NT2/D1 (cell line): ENCODE data around the gene CCN2.

Experiments used
- DNase-seq: peaks from one replicate; pipeline ENCODE4 v3.0.0-alpha.2; 2011; ENCODE audit warnings: low read depth, low spot score
- H3K27me3 ChIP-seq: 2 replicates; pipeline ENCODE4 v1.6.0; 2011; ENCODE audit warnings: mild to moderate bottlenecking; ENCODE audit not compliant: insufficient read length, insufficient read depth
- H3K36me3 ChIP-seq: 2 replicates; pipeline ENCODE4 v1.6.1; 2011; ENCODE audit warnings: mild to moderate bottlenecking, low read length, mixed read lengths; ENCODE audit not compliant: insufficient read depth, insufficient read length
- H3K4me1 ChIP-seq: 2 replicates; pipeline ENCODE4 v1.5.1; 2011; ENCODE audit not compliant: insufficient read depth, insufficient read length
- H3K4me3 ChIP-seq: 2 replicates; pipeline ENCODE4 v1.5.1; 2011; ENCODE audit warnings: low read depth; ENCODE audit not compliant: insufficient read length
- H3K9ac ChIP-seq: 2 replicates; pipeline ENCODE4 v1.6.0; 2011; ENCODE audit warnings: low read depth; ENCODE audit not compliant: insufficient read length
- H3K9me3 ChIP-seq: 2 replicates; pipeline ENCODE4 v1.5.1; 2011; ENCODE audit warnings: mild to moderate bottlenecking, low read length; ENCODE audit not compliant: insufficient read depth
- SUZ12 ChIP-seq: IDR thresholded peaks from 2 replicates; pipeline ENCODE4 v1.6.1; 2011; ENCODE audit not compliant: insufficient read length, insufficient read depth; ENCODE audit errors: extremely low read depth
- YY1 ChIP-seq: IDR thresholded peaks from 2 replicates; pipeline ENCODE4 v1.6.1; 2011; ENCODE audit not compliant: insufficient read length, insufficient read depth
- ZNF274 ChIP-seq: IDR thresholded peaks from 2 replicates; pipeline ENCODE4 v1.6.1; 2011; ENCODE audit warnings: mild to moderate bottlenecking, low read depth, low read length

The CCN2 gene

DNA sequence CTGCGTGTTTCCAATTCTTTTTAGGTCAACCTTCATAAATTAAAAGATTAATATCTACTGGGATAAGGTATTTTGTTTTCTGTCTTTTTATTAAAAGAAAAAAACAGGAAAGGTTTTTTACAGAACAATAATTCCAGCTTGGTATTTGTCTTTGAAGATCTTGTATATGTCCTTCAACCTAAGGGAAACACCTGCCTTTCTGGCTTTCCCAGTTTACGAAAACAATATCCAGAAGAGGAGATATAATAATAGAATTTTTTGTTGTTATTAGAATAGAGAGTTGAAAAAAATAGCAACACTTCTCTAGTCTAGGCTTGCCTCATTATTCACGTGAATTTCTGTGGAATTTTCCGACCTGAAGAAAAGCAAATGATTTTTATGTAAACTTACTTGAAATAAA is 37.9 kb upstream of the CCN2 start:
- Histone ChIP-seq H3K9ac (no peak overlapping the region), H3K4me1 (no peaks in the 10 kb centered on the region), H3K4me3 (no peak overlapping the region), H3K36me3 (no peaks in the 10 kb centered on the region), H3K27me3 (no peaks in the 10 kb centered on the region), H3K9me3 (no peaks in the 10 kb centered on the region)
- no peak for DNase-seq
- TF ChIP-seq YY1 (no peak), SUZ12 (no peak), ZNF274 (no peak)

DNA sequence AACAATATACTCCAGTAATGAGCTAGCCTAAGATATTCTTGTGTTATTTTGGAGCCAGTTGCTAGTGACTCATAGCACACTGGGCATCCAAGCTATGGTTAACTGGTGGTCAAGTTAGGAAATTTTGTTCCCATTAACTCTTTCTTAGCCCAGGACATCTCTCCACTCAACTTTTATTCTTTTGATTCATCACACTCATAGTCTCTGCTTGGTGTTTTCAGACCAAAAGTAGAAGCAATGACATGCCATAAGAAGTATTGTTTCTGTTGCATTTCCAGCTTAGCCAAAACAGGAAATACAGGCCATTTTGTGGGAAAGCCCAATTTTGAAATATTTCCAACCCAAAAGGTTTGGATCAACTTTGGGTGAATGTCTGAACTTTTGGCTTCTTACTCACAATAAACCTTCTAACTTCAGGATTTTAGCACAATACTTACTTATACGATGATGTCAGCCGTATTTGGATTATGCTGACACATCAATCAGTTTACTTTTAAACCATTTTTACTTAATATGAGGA is 31.6 kb upstream of the CCN2 start:
- H3K9me3 ChIP-seq: no peaks in the 10 kb centered on the region
- no peaks in the 10 kb centered on the region for H3K4me1 ChIP-seq
- no peaks in the 10 kb centered on the region for H3K27me3 ChIP-seq
- no peak for TF ChIP-seq SUZ12
- no peak for TF ChIP-seq ZNF274
- no peak for TF ChIP-seq YY1
- no peak for DNase-seq
- H3K36me3 ChIP-seq: no peaks in the 10 kb centered on the region
- H3K4me3 ChIP-seq: no peak overlapping the region
- H3K9ac ChIP-seq: no peak overlapping the region

DNA sequence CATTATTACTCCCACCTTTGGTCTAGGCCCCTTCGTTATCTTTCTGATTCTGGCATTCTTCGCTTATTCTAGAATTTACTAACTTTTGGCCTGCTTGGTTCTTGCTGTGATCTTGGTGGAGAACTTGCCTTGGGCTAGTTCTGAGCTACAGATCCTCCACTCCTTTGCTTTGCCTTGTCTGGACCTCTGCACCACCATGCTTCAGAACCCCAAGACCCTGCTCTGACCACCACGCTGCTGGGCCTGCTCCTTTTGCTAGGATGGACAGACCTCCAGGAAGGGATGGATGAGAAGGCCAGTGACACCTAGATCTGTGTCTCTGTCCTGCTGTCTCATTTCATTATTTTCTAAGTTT is 30.4 kb upstream of the CCN2 start:
- Histone ChIP-seq H3K27me3 (no peaks in the 10 kb centered on the region), H3K36me3 (no peaks in the 10 kb centered on the region), H3K4me1 (no peaks in the 10 kb centered on the region), H3K9ac (no peak overlapping the region), H3K9me3 (no peaks in the 10 kb centered on the region), H3K4me3 (no peak overlapping the region)
- no peak for DNase-seq
- no peak for TF ChIP-seq SUZ12

DNA sequence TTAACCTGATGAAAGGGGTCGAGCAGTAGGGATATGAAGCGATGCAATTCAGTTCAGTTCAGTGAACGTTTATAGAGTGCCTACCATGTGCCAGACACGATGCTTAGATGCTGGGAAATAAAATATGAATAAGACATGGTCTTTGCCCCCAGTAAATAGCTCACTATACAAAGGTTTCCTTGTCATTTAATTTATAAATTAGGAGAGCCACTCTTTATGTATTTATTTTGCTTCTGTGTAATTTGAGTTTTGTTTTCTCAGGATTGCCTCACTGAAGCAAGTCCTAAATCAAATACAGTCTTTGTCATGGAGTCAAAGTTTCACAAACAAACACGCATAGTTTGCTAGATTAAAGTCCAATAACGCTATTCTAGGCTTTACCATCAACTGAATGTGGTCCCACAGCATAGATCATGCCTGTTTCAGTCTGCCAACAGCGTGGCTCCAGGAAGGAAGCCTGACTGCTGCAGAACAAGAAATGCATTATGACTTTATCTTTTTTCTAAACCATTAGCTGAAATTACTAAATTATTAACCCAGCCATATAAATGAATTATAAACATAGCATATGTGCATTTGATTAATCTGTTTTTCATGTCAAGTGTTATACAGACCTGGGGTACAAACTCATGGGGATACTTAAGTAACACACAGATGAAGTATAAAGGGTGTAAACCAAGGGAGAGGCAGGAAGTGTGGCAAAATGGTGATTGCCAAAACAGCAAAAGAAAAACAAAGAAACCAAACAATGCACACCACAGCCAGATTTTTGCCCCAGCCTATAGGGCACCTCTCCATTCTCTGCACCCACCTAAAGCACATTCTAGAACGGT is 29.8 kb upstream of the CCN2 start:
- TF ChIP-seq YY1 (no peak), SUZ12 (no peak), ZNF274 (no peak)
- Histone ChIP-seq H3K27me3 (no peaks in the 10 kb centered on the region), H3K9ac (no peak overlapping the region), H3K4me3 (no peak overlapping the region), H3K36me3 (no peaks in the 10 kb centered on the region), H3K4me1 (no peaks in the 10 kb centered on the region), H3K9me3 (no peaks in the 10 kb centered on the region)
- no peak for DNase-seq

DNA sequence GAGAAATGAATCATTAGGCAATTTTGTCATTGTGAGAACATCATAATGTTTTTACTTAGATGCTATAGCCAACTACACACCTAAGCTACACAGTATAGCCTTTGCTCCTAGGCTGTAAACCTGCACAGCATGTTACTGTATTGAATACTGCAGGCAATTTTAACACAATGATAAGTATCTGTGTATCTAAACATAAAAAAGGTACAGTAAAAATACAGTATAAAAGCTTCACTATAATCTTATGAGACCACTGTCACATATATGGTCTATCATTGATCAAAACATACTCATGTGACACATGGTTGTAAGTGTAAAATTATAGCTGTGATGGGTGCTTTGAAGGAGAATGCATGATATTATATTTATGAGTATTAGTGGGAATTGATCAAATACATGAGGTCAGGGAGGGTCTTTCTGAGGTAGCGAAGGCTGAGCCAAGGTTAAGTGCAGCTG is 29.2 kb upstream of the CCN2 start:
- TF ChIP-seq SUZ12 (no peak), ZNF274 (no peak), YY1 (no peak)
- H3K9ac ChIP-seq: no peak overlapping the region
- no peaks in the 10 kb centered on the region for H3K4me1 ChIP-seq
- no peaks in the 10 kb centered on the region for H3K9me3 ChIP-seq
- no peak overlapping the region for H3K4me3 ChIP-seq
- no peaks in the 10 kb centered on the region for H3K27me3 ChIP-seq
- no peak for DNase-seq
- no peaks in the 10 kb centered on the region for H3K36me3 ChIP-seq

DNA sequence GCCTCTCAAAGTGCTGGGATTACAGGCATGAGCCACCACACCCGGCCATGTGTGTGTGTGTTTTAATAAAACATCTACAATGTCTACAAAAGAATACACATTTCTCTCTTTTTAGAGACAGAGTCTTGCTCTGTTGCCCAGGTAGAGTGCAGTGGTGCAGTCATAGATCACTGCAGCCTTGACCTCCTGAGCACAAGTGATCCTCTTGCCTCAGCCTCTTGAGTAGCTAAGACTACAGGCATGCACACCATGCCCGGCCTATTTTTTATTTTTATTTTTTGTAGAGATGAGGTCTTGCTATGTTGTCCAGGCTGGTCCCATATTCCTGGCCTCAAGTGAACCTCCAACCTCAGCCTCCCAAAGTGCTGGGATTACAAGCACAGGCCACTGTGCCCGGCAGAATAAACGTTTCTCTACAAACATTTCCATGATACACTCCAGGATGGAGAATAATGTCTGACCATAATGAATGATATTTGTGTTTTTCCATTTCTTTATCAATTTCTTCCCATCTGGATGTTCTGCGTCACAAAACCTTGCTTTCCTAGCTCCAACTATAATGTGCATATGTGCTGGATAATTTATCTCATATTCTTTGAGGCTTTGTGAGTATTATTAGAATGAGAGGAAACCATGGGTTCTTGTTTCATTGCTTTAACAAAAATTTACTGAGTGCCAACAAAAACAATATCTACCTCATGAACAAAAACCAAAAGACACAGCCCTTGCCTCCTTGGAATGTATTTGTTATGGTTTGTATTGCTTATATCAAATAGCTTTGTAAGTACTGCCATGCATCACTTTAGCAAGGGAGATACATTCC is 28.6 kb upstream of the CCN2 start:
- Histone ChIP-seq H3K36me3 (no peaks in the 10 kb centered on the region), H3K9ac (no peak overlapping the region), H3K9me3 (no peaks in the 10 kb centered on the region), H3K27me3 (no peaks in the 10 kb centered on the region), H3K4me3 (no peak overlapping the region), H3K4me1 (no peaks in the 10 kb centered on the region)
- no peak for TF ChIP-seq YY1
- TF ChIP-seq SUZ12: no peak
- TF ChIP-seq ZNF274: no peak
- DNase-seq: no peak

DNA sequence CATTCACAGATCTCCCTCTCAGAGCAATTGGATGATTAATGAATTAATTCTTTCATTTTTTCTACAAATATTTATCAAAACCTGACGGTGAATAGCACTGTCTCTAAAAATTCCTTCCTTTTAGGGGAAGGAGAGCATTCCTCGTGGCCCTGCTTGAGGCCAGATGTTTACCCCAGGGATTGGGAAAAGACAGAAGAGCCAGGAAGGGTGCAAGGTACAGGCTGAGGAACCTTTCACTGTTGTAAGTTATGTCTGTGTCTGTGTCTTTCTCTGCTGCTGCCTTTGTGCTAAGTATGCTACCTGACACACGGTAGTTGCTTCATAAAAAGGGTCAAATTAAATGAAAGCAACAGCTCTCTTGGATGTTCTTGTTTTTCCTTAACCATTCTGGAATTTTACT is 27.4 kb upstream of the CCN2 start:
- DNase-seq: no peak
- no peak overlapping the region for H3K9ac ChIP-seq
- H3K4me1 ChIP-seq: no peaks in the 10 kb centered on the region
- TF ChIP-seq SUZ12: no peak
- no peak for TF ChIP-seq YY1
- no peak for TF ChIP-seq ZNF274
- H3K36me3 ChIP-seq: no peaks in the 10 kb centered on the region
- H3K27me3 ChIP-seq: no peaks in the 10 kb centered on the region
- H3K4me3 ChIP-seq: no peak overlapping the region
- no peaks in the 10 kb centered on the region for H3K9me3 ChIP-seq
